GM12892 (cell line): ENCODE results near the gene TXNL1.

Experiments
- POLR2A ChIP-seq: IDR thresholded peaks from 2 replicates; pipeline ENCODE4 v1.6.1; 2011; ENCODE audit warnings: low read depth, low read length, control low read depth
- POLR2AphosphoS5 ChIP-seq: IDR thresholded peaks from 2 replicates; pipeline ENCODE4 v1.6.1; 2011; ENCODE audit warnings: low read depth, low read length, control low read depth
- TAF1 ChIP-seq: IDR thresholded peaks from 2 replicates; pipeline ENCODE4 v1.6.1; 2011; ENCODE audit warnings: low read depth, mild to moderate bottlenecking, control low read depth, low read length, borderline replicate concordance

- TF ChIP-seq POLR2AphosphoS5 (no peak), POLR2A (no peak), TAF1 (no peak)
Measured at GRCh38 chr18:56637176-56637575, 1.2 kb downstream of the TXNL1 start.
